Hepatocyte (in vitro differentiated cells): ENCODE data around the gene PWWP2A. TPM values are rescaled to one million over a fixed set of nuclear protein-coding genes. Genes with fewer than 3 reads are reported as not detected.

Experiments
- DNase-seq: peaks from one replicate; pipeline ENCODE4 v3.0.0-alpha.2; 2016; ENCODE audit warnings: low spot score
- H2AFZ ChIP-seq: fragments of 200-600 bp; sonication (generic); 2 replicates; pipeline ENCODE4 v1.6.0; 2016; ENCODE audit warnings: antibody characterized with exemption, mild to moderate bottlenecking
- H3K27ac ChIP-seq: fragments of 200-600 bp; sonication (generic); 2 replicates; pipeline ENCODE4 v1.5.1; 2016; ENCODE audit warnings: mild to moderate bottlenecking
- H3K27me3 ChIP-seq: fragments of 200-600 bp; sonication (generic); 2 replicates; pipeline ENCODE4 v1.6.1; 2016
- H3K36me3 ChIP-seq: fragments of 200-600 bp; sonication (generic); replicated peaks from 2 replicates; pipeline ENCODE4 v1.5.1; 2016; ENCODE audit warnings: low read depth; ENCODE audit not compliant: insufficient read depth
- H3K4me1 ChIP-seq: fragments of 200-600 bp; sonication (generic); 2 replicates; pipeline ENCODE4 v1.5.1; 2016; ENCODE audit warnings: mild to moderate bottlenecking, moderate library complexity; ENCODE audit not compliant: insufficient read depth
- H3K4me2 ChIP-seq: fragments of 200-600 bp; sonication (generic); 2 replicates; pipeline ENCODE4 v1.6.0; 2016
- H3K4me3 ChIP-seq: fragments of 200-600 bp; sonication (generic); 2 replicates; pipeline ENCODE4 v1.5.1; 2016; ENCODE audit warnings: mild to moderate bottlenecking
- H3K79me2 ChIP-seq: fragments of 200-600 bp; sonication (generic); 2 replicates; pipeline ENCODE4 v1.6.0; 2017; ENCODE audit warnings: mild to moderate bottlenecking
- H3K9me2 ChIP-seq: fragments of 200-600 bp; sonication (generic); replicated peaks from 2 replicates; pipeline ENCODE4 v1.6.0; 2017; ENCODE audit warnings: mild to moderate bottlenecking; ENCODE audit not compliant: insufficient read depth
- H3K9me3 ChIP-seq: fragments of 200-600 bp; sonication (generic); 2 replicates; pipeline ENCODE4 v1.5.1; 2016; ENCODE audit warnings: low read depth, mild to moderate bottlenecking
- H4K20me1 ChIP-seq: fragments of 200-600 bp; sonication (generic); 2 replicates; pipeline ENCODE4 v1.6.0; 2016; ENCODE audit warnings: mild to moderate bottlenecking; ENCODE audit not compliant: insufficient read depth, poor library complexity, severe bottlenecking
- CTCF ChIP-seq: fragments of 200-600 bp; sonication (generic); IDR thresholded peaks from 2 replicates; pipeline ENCODE4 v1.5.1; 2016; ENCODE audit warnings: antibody characterized with exemption, mild to moderate bottlenecking; ENCODE audit not compliant: poor library complexity
- EZH2 ChIP-seq: fragments of 200-600 bp; sonication (generic); IDR thresholded peaks from 2 replicates; pipeline ENCODE4 v1.6.1; 2016; ENCODE audit warnings: antibody characterized with exemption, mild to moderate bottlenecking, borderline replicate concordance
- EZH2phosphoT487 ChIP-seq: fragments of 200-600 bp; sonication (generic); IDR thresholded peaks from one replicate; pipeline ENCODE4 v1.6.1; 2018; ENCODE audit warnings: antibody characterized with exemption, mild to moderate bottlenecking, low read depth, moderate library complexity; ENCODE audit not compliant: unreplicated experiment, severe bottlenecking
- WGBS: methylation state at CpG from one replicate; pipeline ENCODE4 v1.1.6; 2016; ENCODE audit warnings: low lambda C conversion rate; ENCODE audit errors: missing lambda C conversion rate; 5-methylcytosine and 5-hydroxymethylcytosine counted together
- polyA plus RNA-seq: library from polyadenylated mRNA; unstranded; fragments of >200 nt; fragmentation: Nextera tagmentation; extraction: Ambion mirVana; gene quantifications from 2 replicates; pipeline ENCODE4 v1.2.1, GENCODE V29; 2016
- total RNA-seq: library from RNA; depleted of rRNA; stranded (reverse); fragments of >200 nt; gene quantifications from 2 replicates; pipeline ENCODE4 v1.2.3, GENCODE V29; 2014

PWWP2A gene
- total and polyA plus RNA-seq, 2 experiments from 2014 or later = 18.4 to 26.5 TPM

GRCh38 chr5:160105686-160106360, 13.4 kb downstream of the PWWP2A start:
- peaks cover 87% of the 10 kb centered on the region for H3K79me2 ChIP-seq
- no peak overlapping the region for H3K27ac ChIP-seq
- WGBS = 87% methylated on average over 4 of the region's 4 CpGs
- H3K9me3 ChIP-seq = no peaks in the 10 kb centered on the region
- TF ChIP-seq CTCF = no peak
- TF ChIP-seq EZH2phosphoT487 = no peak
- no peak for TF ChIP-seq EZH2
- H2AFZ ChIP-seq = no peak overlapping the region
- H3K9me2 ChIP-seq = no peaks in the 10 kb centered on the region
- no peak overlapping the region for H3K4me3 ChIP-seq
- no peaks in the 10 kb centered on the region for H3K36me3 ChIP-seq
- no peaks in the 10 kb centered on the region for H3K27me3 ChIP-seq
- H3K4me1 ChIP-seq = peaks cover 6% of the 10 kb centered on the region
- H3K4me2 ChIP-seq = no peak overlapping the region
- DNase-seq = no peak
- H4K20me1 ChIP-seq = no peaks in the 10 kb centered on the region

- Histone ChIP-seq H3K4me3 (no peak overlapping the region), H3K27ac (no peak overlapping the region), H3K36me3 (no peaks in the 10 kb centered on the region), H4K20me1 (peaks cover 3% of the 10 kb centered on the region), H3K9me2 (no peaks in the 10 kb centered on the region), H2AFZ (no peak overlapping the region), H3K9me3 (no peaks in the 10 kb centered on the region), H3K79me2 (peaks cover 73% of the 10 kb centered on the region), H3K4me1 (no peaks in the 10 kb centered on the region), H3K4me2 (no peak overlapping the region), H3K27me3 (no peaks in the 10 kb centered on the region)
- DNase-seq = no peak
- WGBS = 85% methylated on average over 4 of the region's 4 CpGs
- TF ChIP-seq CTCF = no peak
- no peak for TF ChIP-seq EZH2
Measured at GRCh38 chr5:160097991-160098390, 21.3 kb downstream of the PWWP2A start.

- H4K20me1 ChIP-seq = peaks cover 3% of the 10 kb centered on the region
- no peaks in the 10 kb centered on the region for H3K9me2 ChIP-seq
- no peak overlapping the region for H2AFZ ChIP-seq
- no peak for DNase-seq
- no peaks in the 10 kb centered on the region for H3K9me3 ChIP-seq
- no peaks in the 10 kb centered on the region for H3K4me1 ChIP-seq
- no peak overlapping the region for H3K27ac ChIP-seq
- no peaks in the 10 kb centered on the region for H3K36me3 ChIP-seq
- H3K27me3 ChIP-seq = no peaks in the 10 kb centered on the region
- WGBS = 97% methylated on average over 2 of the region's 2 CpGs
- H3K4me3 ChIP-seq = no peak overlapping the region
- peaks cover 56% of the 10 kb centered on the region for H3K79me2 ChIP-seq
- no peak overlapping the region for H3K4me2 ChIP-seq
- TF ChIP-seq EZH2phosphoT487 = no peak
- no peak for TF ChIP-seq EZH2
- TF ChIP-seq CTCF = no peak
Measured at GRCh38 chr5:160096178-160096577, 23.1 kb downstream of the PWWP2A start.
